ENCODE results near the gene DCAF16.
A peak's percentile ranks its signal among the peaks of the same experiment; 100 is the strongest.

The DCAF16 gene

GRCh38 chr4:17823871-17824669 is 13.5 kb upstream of the DCAF16 start:
- no peak for TF ChIP-seq CTCF (IDR thresholded peaks at IDR 0.05; ENCODE audit: low read depth, low read length)
- Histone ChIP-seq H3K27ac (no peak overlapping the region), H3K36me3 (peaks cover 84% of the 10 kb centered on the region)

GRCh38 chr4:17817027-17817426 is 6.5 kb upstream of the DCAF16 start:
- peaks cover 80% of the 10 kb centered on the region for H3K36me3 ChIP-seq
- no peak overlapping the region for H3K4me3 ChIP-seq (ENCODE audit: low read depth, low read length)
- H3K27ac ChIP-seq: no peak overlapping the region
- no peaks in the 10 kb centered on the region for H3K27me3 ChIP-seq (ENCODE audit: insufficient read depth, low read depth, severe bottlenecking)
- no peak for DNase-seq
- H3K9me3 ChIP-seq (ENCODE audit: severe bottlenecking): no peaks in the 10 kb centered on the region
- TF ChIP-seq CTCF (IDR thresholded peaks at IDR 0.05; ENCODE audit: low read depth, low read length): peak; percentile 49

More at GRCh38 chr4:17823871-17824669, 13.5 kb upstream of the DCAF16 start:
- Histone ChIP-seq H3K27me3 (ENCODE audit: insufficient read depth, low read depth, severe bottlenecking) (no peaks in the 10 kb centered on the region), H3K4me3 (ENCODE audit: low read depth, low read length) (no peak overlapping the region), H3K9me3 (ENCODE audit: severe bottlenecking) (no peaks in the 10 kb centered on the region)
- no peak for DNase-seq

GRCh38 chr4:17816142-17816541 is 5.6 kb upstream of the DCAF16 start:
- Histone ChIP-seq H3K27ac (no peak overlapping the region), H3K4me3 (ENCODE audit: low read depth, low read length) (no peak overlapping the region), H3K9me3 (ENCODE audit: severe bottlenecking) (no peaks in the 10 kb centered on the region), H3K27me3 (ENCODE audit: insufficient read depth, low read depth, severe bottlenecking) (no peaks in the 10 kb centered on the region), H3K36me3 (peaks cover 82% of the 10 kb centered on the region)
- DNase-seq: no peak
- no peak for TF ChIP-seq CTCF (IDR thresholded peaks at IDR 0.05; ENCODE audit: low read depth, low read length)

- Histone ChIP-seq H3K27ac (no peak overlapping the region), H3K27me3 (ENCODE audit: insufficient read depth, low read depth, severe bottlenecking) (no peaks in the 10 kb centered on the region), H3K4me3 (ENCODE audit: low read depth, low read length) (no peak overlapping the region), H3K36me3 (peaks cover 78% of the 10 kb centered on the region), H3K9me3 (ENCODE audit: severe bottlenecking) (no peaks in the 10 kb centered on the region)
- TF ChIP-seq CTCF (IDR thresholded peaks at IDR 0.05; ENCODE audit: low read depth, low read length): no peak
- DNase-seq: no peak
Measured at GRCh38 chr4:17814140-17814539, 3.6 kb upstream of the DCAF16 start.

GRCh38 chr4:17812801-17813200 is 2.2 kb upstream of the DCAF16 start:
- Histone ChIP-seq H3K36me3 (peaks cover 78% of the 10 kb centered on the region), H3K9me3 (ENCODE audit: severe bottlenecking) (no peaks in the 10 kb centered on the region)

More at GRCh38 chr4:17812801-17813200, 2.2 kb upstream of the DCAF16 start:
- DNase-seq: no peak
- Histone ChIP-seq H3K4me3 (ENCODE audit: low read depth, low read length) (peak overlapping the region; percentile 94), H3K27ac (no peak overlapping the region), H3K27me3 (ENCODE audit: insufficient read depth, low read depth, severe bottlenecking) (no peaks in the 10 kb centered on the region)
- TF ChIP-seq CTCF (IDR thresholded peaks at IDR 0.05; ENCODE audit: low read depth, low read length): no peak
